BE2C (cell line): ENCODE measurements around the gene HSD17B14.
"Not testable (repeated sequence)": the region's sequence is repeated elsewhere in the genome, so short reads cannot be mapped to it uniquely, and the experiment has no call there.

Experiments used
- DNase-seq: peaks from one replicate; pipeline ENCODE4 v3.0.0-alpha.2; 2020
- H3K27me3 ChIP-seq: fragments of 250-450 bp; sonication (Bioruptor Pico); 2 replicates; pipeline ENCODE4 v1.5.1; 2020; ENCODE audit warnings: mild to moderate bottlenecking
- H3K36me3 ChIP-seq: fragments of 250-450 bp; sonication (Bioruptor Pico); 2 replicates; pipeline ENCODE4 v1.5.1; 2020; ENCODE audit warnings: mild to moderate bottlenecking
- H3K4me1 ChIP-seq: fragments of 250-450 bp; sonication (Bioruptor Pico); 2 replicates; pipeline ENCODE4 v1.5.1; 2020
- H3K4me3 ChIP-seq: 2 replicates; pipeline ENCODE4 v1.5.1; 2011; ENCODE audit warnings: low read depth, low read length
- H3K9me3 ChIP-seq: fragments of 250-450 bp; sonication (Bioruptor Pico); 2 replicates; pipeline ENCODE4 v1.5.1; 2020
- TF ChIP-seq, protein P1 (sequence below): IDR thresholded peaks from 2 replicates; pipeline ENCODE4 v1.5.1; 2012; ENCODE audit warnings: mild to moderate bottlenecking, low read depth, low read length

Gene HSD17B14

DNA sequence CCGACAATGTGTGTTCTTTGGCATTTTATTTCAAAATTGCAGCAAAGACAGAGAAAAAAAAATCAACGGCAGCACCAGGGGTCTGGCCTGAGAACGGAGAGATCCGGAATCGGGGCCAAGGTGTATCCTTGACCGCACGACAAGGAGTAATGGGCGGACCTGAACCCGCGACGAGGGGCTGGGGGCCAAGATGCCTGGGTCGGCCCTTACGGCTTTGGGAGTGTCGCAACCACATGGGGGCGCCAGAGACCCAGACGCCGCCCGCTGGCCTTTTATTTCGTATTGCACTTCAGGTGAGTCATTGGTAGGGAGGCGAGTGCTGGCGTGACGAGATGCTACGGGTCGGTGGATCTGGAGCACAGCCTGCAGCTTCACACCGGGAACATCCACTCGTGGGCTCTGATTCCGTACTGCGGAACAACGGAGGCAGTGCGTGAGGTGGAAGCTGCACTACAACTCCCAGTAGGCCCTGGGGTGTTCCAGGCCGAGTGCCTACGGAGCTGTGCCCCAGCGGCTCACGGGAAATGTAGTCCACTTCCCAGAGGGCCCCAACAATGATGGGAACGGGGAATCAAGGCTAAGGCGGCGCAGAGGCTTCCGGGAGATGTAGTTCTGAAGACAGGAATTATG is 41.1 kb downstream of the HSD17B14 start:
- Histone ChIP-seq H3K4me3 (peak overlapping the region; percentile 62), H3K36me3 (no peaks in the 10 kb centered on the region), H3K4me1 (no peaks in the 10 kb centered on the region; the same call in 1 of the 2 replicates), H3K9me3 (no peaks in the 10 kb centered on the region), H3K27me3 (no peaks in the 10 kb centered on the region)
- TF ChIP-seq, protein P1, sequence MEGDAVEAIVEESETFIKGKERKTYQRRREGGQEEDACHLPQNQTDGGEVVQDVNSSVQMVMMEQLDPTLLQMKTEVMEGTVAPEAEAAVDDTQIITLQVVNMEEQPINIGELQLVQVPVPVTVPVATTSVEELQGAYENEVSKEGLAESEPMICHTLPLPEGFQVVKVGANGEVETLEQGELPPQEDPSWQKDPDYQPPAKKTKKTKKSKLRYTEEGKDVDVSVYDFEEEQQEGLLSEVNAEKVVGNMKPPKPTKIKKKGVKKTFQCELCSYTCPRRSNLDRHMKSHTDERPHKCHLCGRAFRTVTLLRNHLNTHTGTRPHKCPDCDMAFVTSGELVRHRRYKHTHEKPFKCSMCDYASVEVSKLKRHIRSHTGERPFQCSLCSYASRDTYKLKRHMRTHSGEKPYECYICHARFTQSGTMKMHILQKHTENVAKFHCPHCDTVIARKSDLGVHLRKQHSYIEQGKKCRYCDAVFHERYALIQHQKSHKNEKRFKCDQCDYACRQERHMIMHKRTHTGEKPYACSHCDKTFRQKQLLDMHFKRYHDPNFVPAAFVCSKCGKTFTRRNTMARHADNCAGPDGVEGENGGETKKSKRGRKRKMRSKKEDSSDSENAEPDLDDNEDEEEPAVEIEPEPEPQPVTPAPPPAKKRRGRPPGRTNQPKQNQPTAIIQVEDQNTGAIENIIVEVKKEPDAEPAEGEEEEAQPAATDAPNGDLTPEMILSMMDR, result peak; percentile 92
- DNase-seq, result peak; percentile 92

DNA sequence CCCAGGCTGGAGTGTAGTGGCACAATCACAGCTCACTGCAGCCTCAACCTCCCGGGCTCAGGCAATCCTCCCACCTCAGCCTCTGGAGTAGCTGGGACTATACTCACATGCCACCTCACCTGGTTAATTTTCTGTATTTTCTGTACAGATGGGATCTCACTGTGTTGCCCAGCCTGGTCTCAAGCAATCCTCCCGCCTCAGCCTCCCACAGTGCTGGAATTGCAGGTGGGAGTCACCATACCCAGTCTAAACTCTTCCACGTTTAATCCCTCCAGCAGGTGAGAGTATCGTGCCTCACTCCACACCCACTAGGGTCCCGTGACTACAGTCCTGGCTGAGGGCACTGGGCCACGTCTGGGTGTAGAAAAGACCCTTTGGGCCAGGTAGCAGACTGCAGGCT is 42.0 kb downstream of the HSD17B14 start:
- no peaks in the 10 kb centered on the region for H3K9me3 ChIP-seq
- no peak overlapping the region for H3K4me3 ChIP-seq
- DNase-seq, result no peak
- H3K4me1 ChIP-seq, result no peaks in the 10 kb centered on the region; the same call in 1 of the 2 replicates
- no peaks in the 10 kb centered on the region for H3K36me3 ChIP-seq
- TF ChIP-seq, protein P1, result no peak
- no peaks in the 10 kb centered on the region for H3K27me3 ChIP-seq

DNA sequence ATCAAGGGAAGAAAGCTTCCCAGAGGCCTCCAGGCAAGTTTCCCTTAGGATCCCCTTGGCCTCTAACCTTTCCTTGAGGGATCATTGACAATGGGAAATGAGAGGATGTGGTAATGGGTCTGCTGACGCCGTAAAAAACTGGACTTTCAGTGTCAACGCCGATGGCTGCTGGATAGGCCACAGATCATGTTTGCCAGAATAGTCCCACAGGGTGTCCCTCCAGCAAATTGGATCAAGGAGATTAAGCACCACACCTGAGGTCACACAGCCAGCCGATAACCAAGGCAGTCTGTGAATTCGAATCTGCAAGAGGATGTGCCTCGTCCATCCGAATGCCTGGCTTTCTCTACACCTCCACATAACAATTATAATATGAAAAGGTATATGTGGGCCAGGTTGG is 43.0 kb downstream of the HSD17B14 start:
- Histone ChIP-seq H3K9me3 (no peaks in the 10 kb centered on the region), H3K27me3 (no peaks in the 10 kb centered on the region), H3K4me3 (no peak overlapping the region), H3K36me3 (no peaks in the 10 kb centered on the region), H3K4me1 (no peaks in the 10 kb centered on the region; the same call in 1 of the 2 replicates)
- TF ChIP-seq, protein P1, result no peak
- DNase-seq, result no peak

DNA sequence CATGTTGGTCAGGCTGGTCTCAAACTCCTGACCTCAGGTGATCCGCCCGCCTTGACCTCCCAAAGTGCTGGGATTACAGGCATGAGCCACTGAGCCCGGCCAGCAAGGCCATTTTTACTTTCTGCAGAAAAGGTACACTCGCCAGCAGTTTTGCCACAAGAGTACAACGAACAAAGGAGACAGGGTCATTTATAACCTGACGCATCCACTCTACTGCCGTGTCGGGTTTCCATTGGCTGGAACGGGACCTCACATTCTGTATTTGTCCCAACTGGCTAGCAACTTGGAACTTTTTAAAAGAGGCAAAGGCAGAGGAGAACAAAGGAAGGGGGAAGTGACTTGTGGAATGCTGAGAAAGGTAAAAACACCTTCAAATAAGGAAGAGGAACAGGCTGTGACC is 49.0 kb downstream of the HSD17B14 start:
- H3K36me3 ChIP-seq, H3K9me3 ChIP-seq, DNase-seq, H3K4me1 ChIP-seq, H3K4me3 ChIP-seq, H3K27me3 ChIP-seq: not testable (repeated sequence)

DNA sequence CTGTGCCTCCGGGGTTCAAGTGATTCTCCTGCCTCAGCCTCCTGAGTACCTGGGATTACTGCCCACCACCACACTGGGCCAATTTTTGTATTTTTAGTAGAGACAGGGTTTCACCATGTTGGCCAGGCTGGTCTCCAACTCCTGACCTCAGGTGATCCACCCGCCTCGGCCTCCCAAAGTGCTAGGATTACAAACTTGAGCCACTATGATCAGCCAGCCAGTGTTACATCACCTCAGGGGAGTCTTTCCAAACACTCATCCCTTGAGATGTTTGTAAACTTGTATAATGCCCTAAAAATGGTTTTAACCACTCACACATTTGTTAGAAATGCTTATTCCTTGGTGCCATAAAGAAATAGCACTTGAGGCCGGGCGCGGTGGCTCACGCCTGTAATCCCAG is 49.9 kb downstream of the HSD17B14 start:
- not testable (repeated sequence) for DNase-seq

DNA sequence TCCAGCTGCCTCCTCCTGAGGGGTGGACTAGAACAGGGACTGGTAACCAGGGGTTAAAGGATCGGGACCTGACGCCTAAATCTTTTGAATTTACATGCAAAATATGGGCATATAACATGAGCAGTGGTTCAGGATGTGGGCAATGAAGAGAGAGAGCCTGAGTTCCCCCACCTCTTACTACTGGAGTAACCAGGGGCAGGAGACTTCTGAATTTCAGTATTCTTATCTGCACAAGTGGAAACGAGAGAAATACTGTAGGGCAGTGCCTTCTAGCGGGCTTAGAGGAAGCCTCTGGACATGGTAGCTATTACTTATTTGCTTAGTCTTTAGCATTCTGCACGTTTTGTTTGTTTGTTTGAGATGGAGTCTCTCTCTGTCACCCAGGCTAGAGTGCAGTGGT is 51.8 kb downstream of the HSD17B14 start:
- DNase-seq, result no peak
- Histone ChIP-seq H3K9me3 (no peaks in the 10 kb centered on the region), H3K4me1 (peaks cover 9% of the 10 kb centered on the region), H3K27me3 (no peaks in the 10 kb centered on the region), H3K36me3 (no peaks in the 10 kb centered on the region), H3K4me3 (no peak overlapping the region)
- TF ChIP-seq, protein P1, result peak; percentile 13; the same call in 1 of the 2 replicates

More for the DNA sequence above, 49.9 kb downstream of the HSD17B14 start:
- H3K9me3 ChIP-seq, H3K27me3 ChIP-seq, H3K36me3 ChIP-seq, H3K4me3 ChIP-seq, H3K4me1 ChIP-seq: not testable (repeated sequence)

DNA sequence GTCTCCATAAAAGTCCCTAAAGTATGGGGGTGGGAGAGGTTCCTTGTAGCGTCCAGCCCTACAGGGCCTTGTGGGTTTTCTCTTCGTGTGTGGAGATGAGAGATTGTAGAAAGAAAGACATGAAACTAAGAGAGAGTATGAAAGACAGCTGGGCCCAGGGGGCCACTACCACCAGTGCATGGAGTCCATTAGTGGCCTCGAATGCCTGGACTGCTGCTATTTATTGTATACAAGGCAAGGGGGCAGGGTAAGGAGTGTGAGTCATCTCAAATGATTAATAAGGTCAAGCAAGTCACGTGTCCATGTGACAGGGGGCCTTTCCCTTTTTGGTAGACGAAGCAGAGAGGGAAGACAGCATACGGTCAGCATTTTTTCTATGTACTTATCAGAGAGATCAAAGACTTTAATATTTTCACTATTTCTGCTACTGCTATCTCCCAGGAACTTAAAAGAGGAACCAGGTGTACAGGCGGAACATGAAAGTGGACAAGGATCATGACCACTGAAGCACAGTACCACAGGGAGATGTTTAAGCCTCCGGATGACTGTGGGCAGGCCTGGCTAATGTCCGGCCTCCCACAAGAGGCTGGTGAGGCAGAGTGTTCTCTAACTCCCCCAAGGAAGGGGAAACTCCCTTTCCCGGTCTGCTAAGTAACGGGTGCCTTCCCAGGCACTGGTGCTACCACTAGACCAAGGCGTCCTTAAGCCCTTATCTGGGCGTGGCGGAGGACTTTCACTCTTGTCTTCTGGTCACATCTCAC is 55.5 kb downstream of the HSD17B14 start:
- H3K9me3 ChIP-seq, result no peaks in the 10 kb centered on the region
- H3K27me3 ChIP-seq, result no peaks in the 10 kb centered on the region
- H3K36me3 ChIP-seq, result no peaks in the 10 kb centered on the region
- TF ChIP-seq, protein P1, result no peak
- DNase-seq, result peak; percentile 22
- no peak overlapping the region for H3K4me3 ChIP-seq
- H3K4me1 ChIP-seq, result peaks cover 9% of the 10 kb centered on the region
